T47D (cell line): ENCODE measurements around the gene WAPL.
A peak's percentile ranks its signal among the peaks of the same experiment; 100 is the strongest.
"Not testable (repeated sequence)": the region's sequence is repeated elsewhere in the genome, so short reads cannot be mapped to it uniquely, and the experiment has no call there.

Source experiments
- DNase-seq, 2 experiments: peaks; one replicate each; pipeline versions ENCODE4 v3.0.0 to v3.0.0-alpha.2; 2011 to 2012; ENCODE audit warnings: low read depth in 1 of 2, low spot score in 1 of 2
- JUND ChIP-seq: IDR thresholded peaks from 2 replicates; pipeline ENCODE4 v1.6.1; 2012; ENCODE audit warnings: low read depth
- in situ Hi-C: cut with HindIII; loops from 2 replicates; pipeline ENCODE4 v1.10.0; 2016; ENCODE audit warnings: low sequenced_read_pairs, low pct_unique_long_range_greater_than_20kb

Gene WAPL

DNA sequence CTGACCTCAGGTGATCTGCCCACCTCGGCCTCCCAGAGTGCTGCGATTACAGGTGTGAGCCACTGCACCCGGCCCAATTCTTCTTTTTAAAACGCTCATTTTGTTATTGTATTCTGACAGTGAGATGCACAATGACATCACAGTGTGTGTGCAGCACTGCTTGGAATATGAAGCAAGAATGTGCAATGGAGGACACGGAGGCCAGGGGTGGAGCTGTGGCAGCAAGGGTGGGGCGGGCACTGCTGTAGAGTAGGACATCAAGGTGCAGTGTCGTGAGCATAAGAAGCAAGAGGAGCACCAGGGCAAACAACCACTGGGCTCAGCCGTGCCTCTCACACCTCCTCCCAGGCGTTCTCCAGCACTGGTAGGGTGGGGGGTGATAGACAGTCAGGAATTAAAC lies 128.2 kb downstream of the WAPL start:
- DNase-seq: no peak
- TF ChIP-seq JUND: no peak
- in situ Hi-C loops: no loop called here

DNA sequence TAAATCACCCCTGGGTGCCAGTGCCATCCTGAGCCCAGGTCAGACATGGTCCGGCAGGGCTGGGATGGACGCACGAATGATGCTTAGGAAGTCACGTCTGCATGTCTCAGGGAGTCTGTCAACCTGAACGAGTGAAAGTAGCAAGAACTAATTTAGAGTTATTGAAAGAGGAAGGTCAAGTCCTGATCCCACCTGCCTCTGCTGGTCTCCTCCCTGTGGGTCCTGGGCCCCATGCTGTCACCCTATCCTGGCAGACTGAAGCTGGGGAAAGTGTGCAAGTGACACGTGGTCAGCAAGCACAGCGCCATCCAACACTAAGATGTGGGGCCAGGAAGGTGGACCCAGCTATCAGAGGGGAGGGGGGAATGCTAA lies 128.9 kb downstream of the WAPL start:
- in situ Hi-C loops: no loop called here
- DNase-seq: no peak
- no peak for TF ChIP-seq JUND

- in situ Hi-C loops: no loop called here
- TF ChIP-seq JUND: no peak
- no peak for DNase-seq
Measured at GRCh38 chr10:86391986-86392722, 129.4 kb downstream of the WAPL start.

GRCh38 chr10:86391236-86391840 lies 130.3 kb downstream of the WAPL start:
- DNase-seq: no peak
- in situ Hi-C loops: no loop called here
- no peak for TF ChIP-seq JUND

GRCh38 chr10:86390337-86391120 lies 131.1 kb downstream of the WAPL start:
- in situ Hi-C loops: no loop called here
- peak in 1 of 2 experiments; percentile 37 for DNase-seq
- TF ChIP-seq JUND: no peak

GRCh38 chr10:86389441-86390193 lies 132.0 kb downstream of the WAPL start:
- no peak for DNase-seq
- in situ Hi-C loops: no loop called here
- TF ChIP-seq JUND: no peak

- DNase-seq, in situ Hi-C loops: not testable (repeated sequence)
Measured at GRCh38 chr10:86389109-86389440, 132.5 kb downstream of the WAPL start.

DNA sequence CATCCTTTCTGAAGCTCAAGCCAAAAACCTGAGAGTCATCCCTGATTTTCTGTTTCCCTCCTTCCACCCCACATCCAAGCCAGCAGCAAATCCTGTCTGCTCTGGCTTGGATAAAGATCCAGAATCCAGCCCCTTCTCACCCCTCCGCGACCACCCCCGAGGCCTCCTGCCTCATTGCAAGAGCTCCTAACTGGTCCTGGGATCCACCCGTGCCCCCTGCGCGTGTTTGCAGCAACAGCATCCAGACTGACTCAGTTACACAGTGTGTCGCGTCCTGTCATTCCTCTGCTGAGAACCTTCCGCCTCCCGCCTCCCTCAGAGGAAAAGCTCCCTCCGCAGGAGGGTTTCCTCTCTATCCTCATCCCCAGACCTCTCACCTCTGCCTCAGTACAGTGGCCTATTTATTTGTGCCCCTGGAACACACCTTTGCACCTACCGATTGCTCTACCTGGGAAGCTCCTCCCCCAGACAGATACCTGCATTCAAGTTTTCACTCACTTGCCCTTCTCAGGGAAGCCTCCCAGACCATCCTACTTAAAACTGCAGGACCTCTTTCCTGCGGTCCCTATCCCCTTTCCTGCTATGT lies 133.4 kb downstream of the WAPL start:
- in situ Hi-C loops: no loop called here
- DNase-seq: no peak

GRCh38 chr10:86387178-86387794 lies 134.3 kb downstream of the WAPL start:
- in situ Hi-C loops: no loop called here
- TF ChIP-seq JUND: no peak
- no peak for DNase-seq

More for the DNA sequence above, 133.4 kb downstream of the WAPL start:
- no peak for TF ChIP-seq JUND

GRCh38 chr10:86385806-86386205 lies 135.8 kb downstream of the WAPL start:
- in situ Hi-C loops: no loop called here
- no peak for TF ChIP-seq JUND
- no peak for DNase-seq
